ENCODE measurements around the gene CYP46A1. TPM values are rescaled to one million over a fixed set of nuclear protein-coding genes. Genes with fewer than 3 reads are reported as not detected.

CYP46A1 gene
- total and polyA plus RNA-seq, 2 donors from 2014 or later, result 0.82 to 2.5 TPM

DNA sequence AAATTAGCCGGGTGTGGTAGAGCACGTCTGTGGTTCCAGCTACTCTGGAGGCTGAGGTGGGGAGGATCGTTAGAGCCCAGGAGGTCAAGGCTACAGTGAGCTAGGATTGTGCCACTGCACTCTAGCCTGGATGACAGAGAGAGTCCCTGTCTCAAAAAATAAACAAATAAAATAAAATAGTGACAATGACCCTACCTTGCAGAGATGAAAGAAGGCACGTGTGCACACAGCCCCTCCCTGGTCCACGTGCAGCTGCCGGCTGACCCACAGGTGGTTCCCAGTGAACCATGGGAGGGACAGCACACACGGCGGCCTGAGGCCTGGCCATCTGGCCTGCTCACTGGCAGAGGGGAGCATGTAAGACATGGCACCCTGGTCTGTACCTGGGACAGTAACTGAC is 34.5 kb upstream of the CYP46A1 start:
- FAIRE-seq (no peak), DNase-seq (no peak)
- no peak overlapping the region for H3K4me3 ChIP-seq (ENCODE audit: low read length in 3 of 3)

GRCh38 chr14:99650189-99650588 is 33.9 kb upstream of the CYP46A1 start:
- Histone ChIP-seq H3K9me3 (ENCODE audit: control insufficient read depth in 2 of 3, insufficient read depth in 1 of 3, low read length in 3 of 3) (no peaks in the 10 kb centered on the region), H3K4me3 (ENCODE audit: low read length in 3 of 3) (no peak overlapping the region), H3K36me3 (ENCODE audit: control insufficient read depth in 2 of 3, insufficient read depth in 3 of 3, low read length in 3 of 3) (no peaks in the 10 kb centered on the region), H3K9ac (ENCODE audit: low read length in 3 of 3) (no peak overlapping the region), H3K4me1 (ENCODE audit: control insufficient read depth in 2 of 3, insufficient read depth in 2 of 3, low read depth in 1 of 3, low read length in 3 of 3) (no peaks in the 10 kb centered on the region), H3K27me3 (ENCODE audit: control insufficient read depth, insufficient read depth, low read length) (no peaks in the 10 kb centered on the region), H3K27ac (ENCODE audit: low read depth in 2 of 2, low read length in 2 of 2) (no peak overlapping the region)
- TF ChIP-seq CTCF (IDR thresholded peaks at IDR 0.05; ENCODE audit: borderline replicate concordance, extremely low read depth, insufficient read depth), result no peak
- DNase-seq, result no peak
- intact Hi-C loops (cut with DNase I), result no loop called here
- FAIRE-seq, result no peak

More for the DNA sequence above, 34.5 kb upstream of the CYP46A1 start:
- Histone ChIP-seq H3K4me1 (ENCODE audit: control insufficient read depth in 2 of 3, insufficient read depth in 2 of 3, low read depth in 1 of 3, low read length in 3 of 3) (no peaks in the 10 kb centered on the region), H3K36me3 (ENCODE audit: control insufficient read depth in 2 of 3, insufficient read depth in 3 of 3, low read length in 3 of 3) (no peaks in the 10 kb centered on the region), H3K27ac (ENCODE audit: low read depth in 2 of 2, low read length in 2 of 2) (no peak overlapping the region), H3K9ac (ENCODE audit: low read length in 3 of 3) (no peak overlapping the region), H3K27me3 (ENCODE audit: control insufficient read depth, insufficient read depth, low read length) (no peaks in the 10 kb centered on the region), H3K9me3 (ENCODE audit: control insufficient read depth in 2 of 3, insufficient read depth in 1 of 3, low read length in 3 of 3) (no peaks in the 10 kb centered on the region)
- TF ChIP-seq CTCF (IDR thresholded peaks at IDR 0.05; ENCODE audit: borderline replicate concordance, extremely low read depth, insufficient read depth), result no peak
- intact Hi-C loops (cut with DNase I), result no loop called here

DNA sequence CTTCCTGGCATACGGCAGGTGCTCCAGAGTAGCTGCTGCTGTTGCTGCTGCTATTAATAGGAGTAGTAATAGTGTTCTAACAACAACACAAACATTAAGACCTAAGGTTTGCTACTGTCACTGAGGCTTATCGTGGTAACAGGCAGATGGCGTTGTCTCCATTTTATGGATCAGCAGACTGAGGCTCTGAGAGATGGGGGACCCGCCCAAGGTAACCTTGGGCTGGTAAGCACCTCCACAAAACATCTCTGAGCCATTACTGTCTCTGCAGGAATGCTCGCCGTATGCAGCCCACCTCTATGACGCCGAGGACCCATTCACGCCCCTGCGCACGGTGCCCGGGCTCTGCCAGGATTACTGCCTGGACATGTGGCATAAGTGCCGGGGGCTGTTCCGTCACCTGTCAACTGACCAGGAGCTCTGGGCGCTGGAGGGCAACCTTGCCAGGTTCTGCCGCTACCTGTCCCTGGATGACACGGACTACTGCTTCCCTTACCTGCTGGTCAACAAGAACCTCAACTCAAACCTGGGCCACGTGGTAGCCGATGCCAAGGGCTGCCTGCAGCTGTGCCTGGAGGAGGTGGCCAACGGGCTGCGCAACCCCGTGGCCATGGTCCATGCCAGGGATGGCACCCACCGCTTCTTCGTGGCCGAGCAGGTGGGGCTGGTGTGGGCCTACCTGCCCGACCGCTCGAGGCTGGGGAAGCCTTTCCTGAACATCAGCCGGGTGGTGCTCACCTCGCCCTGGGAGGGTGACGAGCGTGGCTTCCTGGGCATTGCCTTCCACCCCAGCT is 31.9 kb upstream of the CYP46A1 start:
- no peaks in the 10 kb centered on the region for H3K4me1 ChIP-seq (ENCODE audit: control insufficient read depth in 2 of 3, insufficient read depth in 2 of 3, low read depth in 1 of 3, low read length in 3 of 3)
- DNase-seq, result no peak
- H3K27me3 ChIP-seq (ENCODE audit: control insufficient read depth, insufficient read depth, low read length), result no peaks in the 10 kb centered on the region
- H3K9ac ChIP-seq (ENCODE audit: low read length in 3 of 3), result no peak overlapping the region
- H3K27ac ChIP-seq (ENCODE audit: low read depth in 2 of 2, low read length in 2 of 2), result no peak overlapping the region
- H3K36me3 ChIP-seq (ENCODE audit: control insufficient read depth in 2 of 3, insufficient read depth in 3 of 3, low read length in 3 of 3), result no peaks in the 10 kb centered on the region
- no peak overlapping the region for H3K4me3 ChIP-seq (ENCODE audit: low read length in 3 of 3)
- no peak for TF ChIP-seq CTCF (IDR thresholded peaks at IDR 0.05; ENCODE audit: borderline replicate concordance, extremely low read depth, insufficient read depth)
- no peaks in the 10 kb centered on the region for H3K9me3 ChIP-seq (ENCODE audit: control insufficient read depth in 2 of 3, insufficient read depth in 1 of 3, low read length in 3 of 3)
- intact Hi-C loops (cut with DNase I), result no loop called here
- FAIRE-seq, result no peak
